Measurements from ENCODE around the gene EPN1. TPM values are rescaled to one million over a fixed set of nuclear protein-coding genes. Genes with fewer than 3 reads are reported as not detected.
A peak's percentile ranks its signal among the peaks of the same experiment; 100 is the strongest.

EPN1 gene
- total and polyA plus RNA-seq, 9 of the 15 experiments (the other 6 are each of a cell fraction or from before 2014, with no cell fraction given) = 0.08 to 138 (median 12.7) TPM

GRCh38 chr19:55673889-55674288 lies 1.1 kb upstream of the EPN1 start (continued):
- TF ChIP-seq ARID4B (CRISPR knock-in tag; IDR thresholded peaks at IDR 0.05) (no peak), TCF7L2 (IDR thresholded peaks at IDR 0.05; ENCODE audit: low read depth, low read length) (no peak), MYBL2 (IDR thresholded peaks at IDR 0.05; ENCODE audit: low read depth) (no peak), MYBL2 (CRISPR knock-in tag; IDR thresholded peaks at IDR 0.05; ENCODE audit: borderline replicate concordance) (no peak), KLF16 (IDR thresholded peaks at IDR 0.05) (no peak), VEZF1 (CRISPR knock-in tag; IDR thresholded peaks at IDR 0.05) (peak; percentile 24; the same call in 1 of the 2 replicates), ZNF224 (CRISPR knock-in tag; IDR thresholded peaks at IDR 0.05) (no peak), GTF3C2 (IDR thresholded peaks at IDR 0.05; ENCODE audit: borderline replicate concordance, extremely low read depth, insufficient read length) (no peak), XRCC3 (IDR thresholded peaks at IDR 0.05) (no peak), POLR2G (IDR thresholded peaks at IDR 0.05; ENCODE audit: low read depth, low read length) (0 out of 2 replicates have a peak, but pooled peaks have one; percentile 20)
